ENCODE results near the gene INSRR.

Gene INSRR

GRCh38 chr1:156864796-156865195 is 5.9 kb upstream of the INSRR start:
- no peak overlapping the region for H3K9ac ChIP-seq (ENCODE audit: low read depth, low read length)
- no peak overlapping the region for H3K4me2 ChIP-seq (ENCODE audit: insufficient read depth, low read length)
- no peaks in the 10 kb centered on the region for H3K79me2 ChIP-seq (ENCODE audit: insufficient read depth, low read length)
- H3K4me3 ChIP-seq (ENCODE audit: low read depth in 1 of 2, low read length in 2 of 2) = no peak overlapping the region
- TF ChIP-seq, protein P1, sequence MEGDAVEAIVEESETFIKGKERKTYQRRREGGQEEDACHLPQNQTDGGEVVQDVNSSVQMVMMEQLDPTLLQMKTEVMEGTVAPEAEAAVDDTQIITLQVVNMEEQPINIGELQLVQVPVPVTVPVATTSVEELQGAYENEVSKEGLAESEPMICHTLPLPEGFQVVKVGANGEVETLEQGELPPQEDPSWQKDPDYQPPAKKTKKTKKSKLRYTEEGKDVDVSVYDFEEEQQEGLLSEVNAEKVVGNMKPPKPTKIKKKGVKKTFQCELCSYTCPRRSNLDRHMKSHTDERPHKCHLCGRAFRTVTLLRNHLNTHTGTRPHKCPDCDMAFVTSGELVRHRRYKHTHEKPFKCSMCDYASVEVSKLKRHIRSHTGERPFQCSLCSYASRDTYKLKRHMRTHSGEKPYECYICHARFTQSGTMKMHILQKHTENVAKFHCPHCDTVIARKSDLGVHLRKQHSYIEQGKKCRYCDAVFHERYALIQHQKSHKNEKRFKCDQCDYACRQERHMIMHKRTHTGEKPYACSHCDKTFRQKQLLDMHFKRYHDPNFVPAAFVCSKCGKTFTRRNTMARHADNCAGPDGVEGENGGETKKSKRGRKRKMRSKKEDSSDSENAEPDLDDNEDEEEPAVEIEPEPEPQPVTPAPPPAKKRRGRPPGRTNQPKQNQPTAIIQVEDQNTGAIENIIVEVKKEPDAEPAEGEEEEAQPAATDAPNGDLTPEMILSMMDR (IDR thresholded peaks at IDR 0.05; ENCODE audit: borderline replicate concordance, extremely low read depth, low read length, poor library complexity, severe bottlenecking) = no peak
- TF ChIP-seq EZH2 (IDR thresholded peaks at IDR 0.05; ENCODE audit: borderline replicate concordance, low read depth, low read length, severe bottlenecking) = no peak
- no peak for ATAC-seq (ENCODE audit: insufficient read depth, low read depth)
- peaks cover 8% of the 10 kb centered on the region; the same call in 1 of the 2 replicates for H4K20me1 ChIP-seq (ENCODE audit: insufficient read depth, low read length)
- no peak overlapping the region for H2AFZ ChIP-seq (ENCODE audit: low read depth, low read length)
- H3K36me3 ChIP-seq (ENCODE audit: insufficient read depth, low read length) = no peaks in the 10 kb centered on the region
- no peak overlapping the region for H3K27ac ChIP-seq (ENCODE audit: low read length)
- H3K27me3 ChIP-seq (ENCODE audit: insufficient read depth, low read length, poor library complexity) = peaks cover 27% of the 10 kb centered on the region
- no peak for DNase-seq
- H3K9me3 ChIP-seq (ENCODE audit: insufficient read depth, low read length, severe bottlenecking) = no peaks in the 10 kb centered on the region
- H3K4me1 ChIP-seq (ENCODE audit: insufficient read depth, low read length) = peaks cover 20% of the 10 kb centered on the region

- no peak for ATAC-seq (ENCODE audit: insufficient read depth, low read depth)
Measured at GRCh38 chr1:156863631-156864030, 4.7 kb upstream of the INSRR start.

DNA sequence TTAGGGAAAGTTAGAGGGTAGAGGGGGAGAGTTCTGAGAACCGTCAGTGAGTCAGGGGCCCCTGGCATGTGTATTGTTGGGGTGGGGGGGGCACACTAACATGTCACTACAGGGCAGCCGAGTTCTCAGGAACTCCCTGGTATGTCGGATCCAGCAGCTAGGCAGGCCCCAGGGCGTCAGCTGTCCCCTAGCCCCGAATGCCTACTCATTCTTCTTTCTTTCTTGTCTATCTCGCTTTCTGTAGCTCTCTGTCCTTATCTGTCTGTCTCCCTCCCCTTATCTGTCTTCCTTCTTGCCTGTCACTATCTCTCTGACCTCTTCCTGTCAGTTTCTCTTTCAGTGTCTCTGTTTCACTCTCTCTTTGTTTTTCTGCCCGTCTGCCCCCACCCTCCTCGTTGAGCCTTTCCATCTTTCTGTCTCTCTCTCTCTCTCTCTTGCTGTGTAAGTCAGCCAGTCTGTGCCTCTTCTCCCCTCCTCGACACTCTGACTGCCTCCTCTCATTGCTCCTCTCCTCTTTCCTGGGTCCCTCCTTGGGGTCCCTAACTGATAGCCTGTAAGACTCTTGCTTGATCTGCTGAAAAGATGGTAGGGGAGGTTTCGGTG is 4.2 kb upstream of the INSRR start:
- Histone ChIP-seq H3K9ac (ENCODE audit: low read depth, low read length) (no peak overlapping the region), H3K79me2 (ENCODE audit: insufficient read depth, low read length) (no peaks in the 10 kb centered on the region), H3K36me3 (ENCODE audit: insufficient read depth, low read length) (no peaks in the 10 kb centered on the region), H2AFZ (ENCODE audit: low read depth, low read length) (no peak overlapping the region), H3K9me3 (ENCODE audit: insufficient read depth, low read length, severe bottlenecking) (no peaks in the 10 kb centered on the region), H3K4me3 (ENCODE audit: low read depth in 1 of 2, low read length in 2 of 2) (no peak overlapping the region), H3K4me1 (ENCODE audit: insufficient read depth, low read length) (peaks cover 20% of the 10 kb centered on the region), H3K27me3 (ENCODE audit: insufficient read depth, low read length, poor library complexity) (peaks cover 42% of the 10 kb centered on the region), H3K27ac (ENCODE audit: low read length) (no peak overlapping the region), H3K4me2 (ENCODE audit: insufficient read depth, low read length) (no peak overlapping the region), H4K20me1 (ENCODE audit: insufficient read depth, low read length) (peaks cover 11% of the 10 kb centered on the region)
- TF ChIP-seq, protein P1 (IDR thresholded peaks at IDR 0.05; ENCODE audit: borderline replicate concordance, extremely low read depth, low read length, poor library complexity, severe bottlenecking) = no peak
- no peak for TF ChIP-seq EZH2 (IDR thresholded peaks at IDR 0.05; ENCODE audit: borderline replicate concordance, low read depth, low read length, severe bottlenecking)
- DNase-seq (no peak), ATAC-seq (ENCODE audit: insufficient read depth, low read depth) (no peak)

More at GRCh38 chr1:156863631-156864030, 4.7 kb upstream of the INSRR start:
- Histone ChIP-seq H4K20me1 (ENCODE audit: insufficient read depth, low read length) (peaks cover 11% of the 10 kb centered on the region), H3K4me1 (ENCODE audit: insufficient read depth, low read length) (peaks cover 20% of the 10 kb centered on the region), H3K27ac (ENCODE audit: low read length) (no peak overlapping the region), H3K9me3 (ENCODE audit: insufficient read depth, low read length, severe bottlenecking) (no peaks in the 10 kb centered on the region), H3K4me2 (ENCODE audit: insufficient read depth, low read length) (no peak overlapping the region), H3K27me3 (ENCODE audit: insufficient read depth, low read length, poor library complexity) (peaks cover 36% of the 10 kb centered on the region), H2AFZ (ENCODE audit: low read depth, low read length) (no peak overlapping the region), H3K4me3 (ENCODE audit: low read depth in 1 of 2, low read length in 2 of 2) (no peak overlapping the region), H3K79me2 (ENCODE audit: insufficient read depth, low read length) (no peaks in the 10 kb centered on the region), H3K9ac (ENCODE audit: low read depth, low read length) (no peak overlapping the region), H3K36me3 (ENCODE audit: insufficient read depth, low read length) (no peaks in the 10 kb centered on the region)
- no peak for TF ChIP-seq EZH2 (IDR thresholded peaks at IDR 0.05; ENCODE audit: borderline replicate concordance, low read depth, low read length, severe bottlenecking)
- TF ChIP-seq, protein P1 (IDR thresholded peaks at IDR 0.05; ENCODE audit: borderline replicate concordance, extremely low read depth, low read length, poor library complexity, severe bottlenecking) = no peak
- DNase-seq = no peak

Measured in DND-41 (cell line).